ENCODE results near the gene SIK2. TPM values are rescaled to one million over a fixed set of nuclear protein-coding genes. Genes with fewer than 3 reads are reported as not detected.

The SIK2 gene
- total and polyA plus RNA-seq, 2 donors (not counting 1 experiment from before 2014, with no cell fraction given): 4.9 to 21.8 TPM

DNA sequence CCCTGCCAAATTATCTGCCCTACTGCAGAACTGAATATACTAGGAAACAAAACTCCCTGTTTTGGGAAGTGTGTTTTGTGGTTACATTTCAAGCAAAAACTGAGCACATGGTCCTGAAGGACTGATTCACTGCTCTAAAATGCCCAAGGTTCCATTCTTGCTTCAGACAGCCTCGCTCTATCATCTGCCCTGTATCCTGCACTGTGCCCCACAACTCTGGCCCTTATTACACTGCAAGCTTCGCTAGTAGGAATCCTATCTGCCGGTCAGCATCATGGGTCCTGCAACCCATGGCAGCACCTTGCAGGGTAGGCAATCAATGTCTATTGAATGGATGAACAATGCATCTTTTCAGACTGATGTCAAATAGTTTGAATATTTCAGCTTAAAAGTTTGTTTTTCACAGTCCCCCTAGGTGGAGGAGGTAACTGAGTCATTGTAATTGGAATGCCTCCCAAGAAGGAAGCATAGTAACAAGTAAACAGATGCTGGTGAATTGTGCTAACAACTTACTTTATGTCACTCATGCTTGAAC, 40.4 kb upstream of the SIK2 start:
- ChIA-PET POLR2A (no interaction called here), CTCF (interaction anchor here (1.2 to 5.1 kb wide), 4 partner anchors 9 to 279 kb away, joined by 5 to 39 read pairs (median 10); no protein-coding TSS in a partner anchor)
- DNase-seq (no peak), ATAC-seq (ENCODE audit: low read depth) (no peak)
- no peak overlapping the region for H3K4me2 ChIP-seq (replicated peaks; ENCODE audit: low read depth, low read length, poor library complexity, severe bottlenecking)
- H4K20me1 ChIP-seq (ENCODE audit: control insufficient read depth, insufficient read depth, low read length, poor library complexity, severe bottlenecking): no peaks in the 10 kb centered on the region
- H3K27me3 Mint-ChIP-seq: peaks cover 12% of the 10 kb centered on the region
- no peak overlapping the region for H3K4me3 Mint-ChIP-seq
- H3K9ac ChIP-seq (ENCODE audit: low read length): no peak overlapping the region
- H3K9me3 Mint-ChIP-seq (ENCODE audit: insufficient read depth): peaks cover under 1% of the 10 kb centered on the region
- no peak overlapping the region for H3K27ac ChIP-seq (ENCODE audit: low read length in 2 of 2)
- H2AFZ ChIP-seq (ENCODE audit: insufficient read depth, low read depth, low read length, poor library complexity, severe bottlenecking): no peak overlapping the region
- intact Hi-C loops (cut with micrococcal nuclease): no loop called here
- H3K9me3 ChIP-seq (ENCODE audit: control extremely low read depth in 1 of 3, control insufficient read depth in 2 of 3, insufficient read depth in 1 of 3, low read length in 2 of 3): no peaks in the 10 kb centered on the region
- 100% methylated on average over 1 of the region's 3 CpGs for WGBS (ENCODE audit: insufficient coverage)
- no peak overlapping the region for H3K27ac Mint-ChIP-seq
- H3K4me1 Mint-ChIP-seq: no peaks in the 10 kb centered on the region
- H3K27me3 ChIP-seq (replicated peaks in 1 of 4; ENCODE audit: control extremely low read depth in 1 of 4, control insufficient read depth in 3 of 4, insufficient read depth in 4 of 4, low read length in 3 of 4): no peaks in the 10 kb centered on the region
- TF ChIP-seq EZH2 (IDR thresholded peaks at IDR 0.05; ENCODE audit: borderline replicate concordance, insufficient read depth, low read depth, low read length, poor library complexity, severe bottlenecking) (no peak), CTCF (IDR thresholded peaks at IDR 0.05) (no peak)
- H3K4me1 ChIP-seq (ENCODE audit: control insufficient read depth in 2 of 2, insufficient read depth in 2 of 2, low read length in 2 of 2): no peaks in the 10 kb centered on the region
- no peaks in the 10 kb centered on the region for H3K36me3 ChIP-seq (replicated peaks in 1 of 2; ENCODE audit: control extremely low read depth in 1 of 2, control insufficient read depth in 1 of 2, extremely low read depth in 1 of 2, insufficient read depth in 2 of 2, low read length in 1 of 2)
- no peak overlapping the region for H3K4me3 ChIP-seq (ENCODE audit: control extremely low read depth in 1 of 5, extremely low read depth in 1 of 5, insufficient read depth in 1 of 5, low read depth in 2 of 5, low read length in 4 of 5)
- H3K79me2 ChIP-seq (ENCODE audit: control insufficient read depth, insufficient read depth, low read length): no peaks in the 10 kb centered on the region

DNA sequence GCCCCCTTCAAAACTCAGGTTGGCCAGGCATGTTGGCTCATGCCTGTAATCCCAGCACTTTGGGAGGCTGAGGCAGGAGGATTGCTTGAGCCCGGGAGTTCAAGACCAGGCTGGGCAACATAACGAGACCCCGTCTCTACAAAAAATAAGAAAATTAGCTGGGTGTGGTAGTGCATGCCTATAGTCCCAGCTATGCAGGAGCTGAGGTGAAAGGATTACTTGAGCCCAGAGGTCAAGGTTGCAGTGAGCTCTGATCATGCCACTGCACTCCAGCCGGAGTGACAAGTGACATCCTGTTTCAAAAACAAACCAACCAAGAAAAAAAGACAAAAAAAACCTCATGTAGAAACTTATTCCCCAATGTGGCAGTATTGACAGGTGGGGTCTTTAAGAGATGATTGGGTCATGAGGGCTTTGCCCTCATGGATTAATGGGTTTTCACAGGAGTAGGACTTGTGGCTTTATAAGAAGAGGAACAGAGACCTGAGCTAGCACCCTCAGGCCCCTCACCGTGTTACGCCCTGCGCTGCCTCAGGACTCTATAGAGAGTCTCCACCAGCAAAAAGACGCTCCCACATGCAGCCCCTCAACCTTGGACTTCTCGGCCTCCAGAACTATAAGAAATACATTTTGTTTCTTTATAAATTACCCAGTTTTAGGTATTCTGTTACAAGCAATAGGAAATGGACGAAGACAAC, 39.4 kb upstream of the SIK2 start:
- Mint-ChIP-seq H3K27me3 (peaks cover 12% of the 10 kb centered on the region), H3K27ac (no peak overlapping the region), H3K4me1 (no peaks in the 10 kb centered on the region), H3K4me3 (no peak overlapping the region), H3K9me3 (ENCODE audit: insufficient read depth) (no peaks in the 10 kb centered on the region)
- POLR2A ChIA-PET: no interaction called here
- H3K79me2 ChIP-seq (ENCODE audit: control insufficient read depth, insufficient read depth, low read length): no peaks in the 10 kb centered on the region
- ATAC-seq (ENCODE audit: low read depth) (no peak), DNase-seq (no peak)
- 100% methylated on average over 4 of the region's 10 CpGs for WGBS (ENCODE audit: insufficient coverage)
- no peak for TF ChIP-seq CTCF (IDR thresholded peaks at IDR 0.05)
- TF ChIP-seq EZH2 (IDR thresholded peaks at IDR 0.05; ENCODE audit: borderline replicate concordance, insufficient read depth, low read depth, low read length, poor library complexity, severe bottlenecking): no peak
- intact Hi-C loops (cut with micrococcal nuclease): no loop called here
- H3K27me3 ChIP-seq (replicated peaks in 1 of 4; ENCODE audit: control extremely low read depth in 1 of 4, control insufficient read depth in 3 of 4, insufficient read depth in 4 of 4, low read length in 3 of 4): no peaks in the 10 kb centered on the region
- H2AFZ ChIP-seq (ENCODE audit: insufficient read depth, low read depth, low read length, poor library complexity, severe bottlenecking): no peak overlapping the region
- no peak overlapping the region for H3K27ac ChIP-seq (ENCODE audit: low read length in 2 of 2)
- no peak overlapping the region for H3K9ac ChIP-seq (ENCODE audit: low read length)
- no peaks in the 10 kb centered on the region for H4K20me1 ChIP-seq (ENCODE audit: control insufficient read depth, insufficient read depth, low read length, poor library complexity, severe bottlenecking)
- H3K4me2 ChIP-seq (replicated peaks; ENCODE audit: low read depth, low read length, poor library complexity, severe bottlenecking): no peak overlapping the region
- H3K4me1 ChIP-seq (ENCODE audit: control insufficient read depth in 2 of 2, insufficient read depth in 2 of 2, low read length in 2 of 2): no peaks in the 10 kb centered on the region
- H3K4me3 ChIP-seq (ENCODE audit: control extremely low read depth in 1 of 5, extremely low read depth in 1 of 5, insufficient read depth in 1 of 5, low read depth in 2 of 5, low read length in 4 of 5): no peak overlapping the region
- H3K9me3 ChIP-seq (ENCODE audit: control extremely low read depth in 1 of 3, control insufficient read depth in 2 of 3, insufficient read depth in 1 of 3, low read length in 2 of 3): no peaks in the 10 kb centered on the region
- H3K36me3 ChIP-seq (replicated peaks in 1 of 2; ENCODE audit: control extremely low read depth in 1 of 2, control insufficient read depth in 1 of 2, extremely low read depth in 1 of 2, insufficient read depth in 2 of 2, low read length in 1 of 2): no peaks in the 10 kb centered on the region
- CTCF ChIA-PET: interaction anchor here (1.1 to 5.1 kb wide), 6 partner anchors 10 to 281 kb away, joined by 3 to 39 read pairs (median 4); no protein-coding TSS in a partner anchor
